Astrocyte (in vitro differentiated cells and primary cell): Measurements from ENCODE around the gene MBOAT7. TPM values are rescaled to one million over a fixed set of nuclear protein-coding genes. Genes with fewer than 3 reads are reported as not detected.
A peak's percentile ranks its signal among the peaks of the same experiment; 100 is the strongest.

Source experiments
- DNase-seq: peaks from one replicate; pipeline ENCODE4 v3.0.0-alpha.2; 2010; ENCODE audit warnings: low read depth
- FAIRE-seq: peaks from 2 replicates; lab custom pipeline; 2011; peaks lifted over from hg19 to GRCh38; lab: Jason Lieb, UNC
- H2AFZ ChIP-seq: 2 replicates; pipeline ENCODE4 v1.6.0; 2012; ENCODE audit warnings: low read depth, low read length, inconsistent platforms
- H3K27ac ChIP-seq: 2 replicates; pipeline ENCODE4 v1.5.1; 2011; ENCODE audit warnings: low read depth, low read length, inconsistent platforms
- H3K27me3 ChIP-seq: 2 replicates; pipeline ENCODE4 v1.6.0; 2011; ENCODE audit warnings: low read length, inconsistent platforms; ENCODE audit not compliant: insufficient read depth
- H3K36me3 ChIP-seq: 2 replicates; pipeline ENCODE4 v1.5.1; 2011; ENCODE audit warnings: low read length, inconsistent platforms; ENCODE audit not compliant: insufficient read depth
- H3K4me1 ChIP-seq: 2 replicates; pipeline ENCODE4 v1.5.1; 2011; ENCODE audit warnings: low read length, inconsistent platforms; ENCODE audit not compliant: insufficient read depth
- H3K4me2 ChIP-seq: 2 replicates; pipeline ENCODE4 v1.6.0; 2012; ENCODE audit warnings: low read length, inconsistent platforms
- H3K4me3 ChIP-seq: 2 replicates; pipeline ENCODE4 v1.5.1; 2011; ENCODE audit warnings: low read depth, mild to moderate bottlenecking, low read length, inconsistent platforms; ENCODE audit not compliant: insufficient read depth
- H3K79me2 ChIP-seq: 2 replicates; pipeline ENCODE4 v1.6.0; 2012; ENCODE audit warnings: mild to moderate bottlenecking, low read length, inconsistent platforms; ENCODE audit not compliant: insufficient read depth
- H3K9ac ChIP-seq: 2 replicates; pipeline ENCODE4 v1.6.0; 2012; ENCODE audit warnings: mild to moderate bottlenecking, low read length, inconsistent platforms
- H3K9me3 ChIP-seq: 2 replicates; pipeline ENCODE4 v1.5.1; 2012; ENCODE audit warnings: low read depth, mild to moderate bottlenecking, low read length, inconsistent platforms; ENCODE audit not compliant: insufficient read depth
- H4K20me1 ChIP-seq: 2 replicates; pipeline ENCODE4 v1.6.0; 2012; ENCODE audit warnings: low read length, inconsistent platforms; ENCODE audit not compliant: insufficient read depth
- H3K27ac Mint-ChIP-seq: one replicate; pipeline ENCODE4 v1.8.0; 2021; ENCODE audit warnings: mild to moderate bottlenecking, mixed read lengths; ENCODE audit not compliant: unreplicated experiment
- H3K27me3 Mint-ChIP-seq: one replicate; pipeline ENCODE4 v1.8.0; 2021; ENCODE audit warnings: low read depth, mixed read lengths; ENCODE audit not compliant: unreplicated experiment
- H3K36me3 Mint-ChIP-seq: one replicate; pipeline ENCODE4 v1.8.0; 2021; ENCODE audit warnings: low read depth, mixed read lengths; ENCODE audit not compliant: unreplicated experiment
- H3K4me1 Mint-ChIP-seq: one replicate; pipeline ENCODE4 v1.8.0; 2021; ENCODE audit warnings: low read depth, mixed read lengths; ENCODE audit not compliant: unreplicated experiment
- H3K4me3 Mint-ChIP-seq: one replicate; pipeline ENCODE4 v1.8.0; 2021; ENCODE audit warnings: mild to moderate bottlenecking, moderate library complexity, mixed read lengths; ENCODE audit not compliant: unreplicated experiment
- H3K9me3 Mint-ChIP-seq: one replicate; pipeline ENCODE4 v1.8.0; 2021; ENCODE audit warnings: mild to moderate bottlenecking, mixed read lengths; ENCODE audit not compliant: unreplicated experiment
- EZH2 ChIP-seq: IDR thresholded peaks from 2 replicates; pipeline ENCODE4 v1.6.1; 2012; ENCODE audit warnings: mild to moderate bottlenecking, low read length, inconsistent platforms; ENCODE audit not compliant: insufficient read depth
- total RNA-seq: library from RNA; stranded (reverse); gene quantifications from 2 replicates; pipeline ENCODE4 v1.2.1, GENCODE V29; 2021
- TF ChIP-seq, protein P1 (sequence below): IDR thresholded peaks from 2 replicates; pipeline ENCODE4 v1.5.1; 2011; ENCODE audit warnings: low read depth, mild to moderate bottlenecking, inconsistent platforms, low read length, moderate library complexity; ENCODE audit not compliant: insufficient read depth

MBOAT7 gene
- total RNA-seq, 1 donor from 2014 or later, result 162 TPM

DNA sequence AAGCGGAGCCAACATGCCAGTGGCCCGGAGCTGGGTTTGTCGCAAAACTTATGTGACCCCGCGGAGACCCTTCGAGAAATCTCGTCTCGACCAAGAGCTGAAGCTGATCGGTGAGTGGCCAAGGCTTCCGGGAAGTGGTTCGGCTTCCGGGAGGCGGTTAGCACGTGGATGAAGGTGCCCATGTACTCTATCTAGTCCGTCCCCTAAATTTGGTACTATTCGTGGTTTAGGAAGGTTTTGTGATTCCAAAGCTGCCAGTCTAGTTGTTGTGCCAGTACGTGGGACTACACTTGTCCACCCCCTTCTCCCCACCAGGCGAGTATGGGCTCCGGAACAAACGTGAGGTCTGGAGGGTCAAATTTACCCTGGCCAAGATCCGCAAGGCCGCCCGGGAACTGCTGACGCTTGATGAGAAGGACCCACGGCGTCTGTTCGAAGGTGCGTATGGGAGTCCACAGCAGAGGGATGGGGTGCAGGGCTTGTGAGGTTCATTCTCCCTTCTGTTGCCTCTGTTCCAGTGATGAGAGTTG lies 11.9 kb upstream of the MBOAT7 start:
- Histone ChIP-seq H3K4me3 (peak overlapping the region; percentile 88), H3K9me3 (no peaks in the 10 kb centered on the region), H3K4me1 (peaks cover 34% of the 10 kb centered on the region), H4K20me1 (peaks cover 53% of the 10 kb centered on the region), H3K79me2 (peaks cover 61% of the 10 kb centered on the region), H3K36me3 (peaks cover 34% of the 10 kb centered on the region), H2AFZ (no peak overlapping the region), H3K27ac (peak overlapping the region; percentile 97), H3K9ac (peak overlapping the region; percentile 93), H3K4me2 (peak overlapping the region; percentile 97), H3K27me3 (no peaks in the 10 kb centered on the region)
- Mint-ChIP-seq H3K36me3 (peaks cover 18% of the 10 kb centered on the region), H3K27me3 (no peaks in the 10 kb centered on the region), H3K4me3 (peak overlapping the region; percentile 99), H3K27ac (peak overlapping the region; percentile 100), H3K9me3 (no peaks in the 10 kb centered on the region), H3K4me1 (peaks cover 32% of the 10 kb centered on the region)
- TF ChIP-seq, protein P1, sequence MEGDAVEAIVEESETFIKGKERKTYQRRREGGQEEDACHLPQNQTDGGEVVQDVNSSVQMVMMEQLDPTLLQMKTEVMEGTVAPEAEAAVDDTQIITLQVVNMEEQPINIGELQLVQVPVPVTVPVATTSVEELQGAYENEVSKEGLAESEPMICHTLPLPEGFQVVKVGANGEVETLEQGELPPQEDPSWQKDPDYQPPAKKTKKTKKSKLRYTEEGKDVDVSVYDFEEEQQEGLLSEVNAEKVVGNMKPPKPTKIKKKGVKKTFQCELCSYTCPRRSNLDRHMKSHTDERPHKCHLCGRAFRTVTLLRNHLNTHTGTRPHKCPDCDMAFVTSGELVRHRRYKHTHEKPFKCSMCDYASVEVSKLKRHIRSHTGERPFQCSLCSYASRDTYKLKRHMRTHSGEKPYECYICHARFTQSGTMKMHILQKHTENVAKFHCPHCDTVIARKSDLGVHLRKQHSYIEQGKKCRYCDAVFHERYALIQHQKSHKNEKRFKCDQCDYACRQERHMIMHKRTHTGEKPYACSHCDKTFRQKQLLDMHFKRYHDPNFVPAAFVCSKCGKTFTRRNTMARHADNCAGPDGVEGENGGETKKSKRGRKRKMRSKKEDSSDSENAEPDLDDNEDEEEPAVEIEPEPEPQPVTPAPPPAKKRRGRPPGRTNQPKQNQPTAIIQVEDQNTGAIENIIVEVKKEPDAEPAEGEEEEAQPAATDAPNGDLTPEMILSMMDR, result no peak
- TF ChIP-seq EZH2, result no peak
- DNase-seq, result no peak
- no peak for FAIRE-seq

DNA sequence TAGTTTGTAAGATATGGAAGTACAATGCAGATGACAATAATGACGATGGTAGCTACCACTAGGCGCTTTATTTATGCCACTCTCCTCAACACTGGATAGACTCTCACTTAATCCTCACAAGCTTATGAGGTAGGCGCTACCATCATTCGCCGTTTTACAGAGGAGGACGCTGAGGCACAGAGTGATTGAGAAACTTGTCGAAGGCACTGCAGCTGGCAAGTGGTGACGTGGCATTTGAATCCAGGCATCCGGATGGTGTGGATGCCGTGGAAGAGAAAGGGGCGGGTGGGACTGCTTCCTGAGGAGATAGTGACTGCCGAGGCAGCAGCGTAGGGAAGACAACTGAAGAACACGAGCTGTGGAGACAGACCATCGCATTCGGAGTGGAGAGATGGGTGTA lies 10.0 kb upstream of the MBOAT7 start:
- Mint-ChIP-seq H3K36me3 (peaks cover 12% of the 10 kb centered on the region), H3K27me3 (no peaks in the 10 kb centered on the region), H3K27ac (peak overlapping the region; percentile 36), H3K4me3 (peak overlapping the region; percentile 99), H3K4me1 (peaks cover 24% of the 10 kb centered on the region), H3K9me3 (no peaks in the 10 kb centered on the region)
- no peak for DNase-seq
- FAIRE-seq, result no peak
- Histone ChIP-seq H4K20me1 (peaks cover 35% of the 10 kb centered on the region), H3K9ac (no peak overlapping the region), H2AFZ (no peak overlapping the region), H3K4me3 (no peak overlapping the region), H3K4me2 (no peak overlapping the region), H3K36me3 (peaks cover 22% of the 10 kb centered on the region), H3K4me1 (peaks cover 26% of the 10 kb centered on the region), H3K27ac (no peak overlapping the region), H3K9me3 (no peaks in the 10 kb centered on the region), H3K27me3 (no peaks in the 10 kb centered on the region), H3K79me2 (peaks cover 43% of the 10 kb centered on the region)
- TF ChIP-seq, protein P1, result no peak
- TF ChIP-seq EZH2, result no peak

DNA sequence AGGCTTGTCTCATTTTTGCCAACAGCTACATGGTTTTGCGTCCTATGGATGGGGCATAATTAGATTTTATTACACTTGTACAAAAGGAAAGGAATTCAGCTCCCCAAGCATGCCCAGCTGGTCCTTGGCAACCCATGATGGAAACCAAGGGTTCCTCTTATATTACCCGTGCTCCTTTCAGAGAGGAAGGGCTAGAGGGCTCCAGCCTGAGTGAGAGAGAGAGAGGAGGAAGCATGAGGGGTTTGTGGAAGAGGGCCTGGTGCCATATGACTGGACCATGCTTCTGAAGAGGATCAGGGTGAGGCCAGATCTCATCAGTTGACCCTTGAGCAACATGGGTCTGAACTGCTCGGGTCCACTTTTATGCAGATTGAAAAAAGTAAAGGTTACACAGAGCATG lies 7.7 kb upstream of the MBOAT7 start:
- H3K36me3 ChIP-seq, result peaks cover 7% of the 10 kb centered on the region
- H3K27ac Mint-ChIP-seq, result no peak overlapping the region
- H3K79me2 ChIP-seq, result peaks cover 36% of the 10 kb centered on the region
- peaks cover 9% of the 10 kb centered on the region for H3K4me1 Mint-ChIP-seq
- no peak for DNase-seq
- peaks cover 11% of the 10 kb centered on the region for H3K4me1 ChIP-seq
- H3K27me3 ChIP-seq, result no peaks in the 10 kb centered on the region
- no peak overlapping the region for H3K4me3 Mint-ChIP-seq
- H3K9me3 Mint-ChIP-seq, result no peaks in the 10 kb centered on the region
- peaks cover 22% of the 10 kb centered on the region for H4K20me1 ChIP-seq
- H3K4me2 ChIP-seq, result no peak overlapping the region
- no peak overlapping the region for H3K9ac ChIP-seq
- no peak overlapping the region for H2AFZ ChIP-seq
- FAIRE-seq, result no peak
- H3K36me3 Mint-ChIP-seq, result peaks cover 13% of the 10 kb centered on the region
- no peaks in the 10 kb centered on the region for H3K9me3 ChIP-seq
- H3K4me3 ChIP-seq, result no peak overlapping the region
- H3K27ac ChIP-seq, result no peak overlapping the region
- no peaks in the 10 kb centered on the region for H3K27me3 Mint-ChIP-seq
- no peak for TF ChIP-seq EZH2
- TF ChIP-seq, protein P1, result no peak
